GM18951 (cell line): ENCODE results near the gene GALNT16.

Source experiments
- POLR2A ChIP-seq: IDR thresholded peaks from 4 replicates; pipeline ENCODE4 v1.6.1; 2011; ENCODE audit warnings: mild to moderate bottlenecking; ENCODE audit not compliant: insufficient read length, insufficient read depth; ENCODE audit errors: extremely low read depth
- in situ Hi-C: fragments of 300-500 bp; cut with MboI; formaldehyde crosslinking; loops from one replicate; pipeline ENCODE4 v1.12.0; 2022; ENCODE audit warnings: low sequenced_read_pairs, mixed read lengths, inconsistent platforms; ENCODE audit not compliant: unreplicated experiment

The GALNT16 gene

DNA sequence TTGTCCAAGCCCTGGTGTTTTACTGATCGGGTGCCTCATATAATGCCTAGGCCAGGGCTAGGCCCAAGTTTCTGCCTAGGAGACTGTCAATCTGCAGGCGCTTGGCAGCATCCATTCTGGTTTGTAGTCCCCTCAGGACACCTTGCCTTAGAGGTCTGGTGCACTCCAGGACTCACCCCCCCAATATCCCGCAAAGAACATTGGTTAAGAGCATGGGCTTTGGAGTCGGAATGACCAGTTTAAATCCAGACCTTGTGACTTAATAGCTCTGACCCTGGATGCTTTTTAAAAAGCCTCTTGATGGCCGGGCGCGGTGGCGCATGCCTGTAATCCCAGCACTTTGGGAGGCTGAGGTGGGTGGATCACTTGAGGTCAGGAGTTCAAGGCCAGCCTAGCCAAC is 60.0 kb downstream of the GALNT16 start:
- in situ Hi-C loops: no loop called here
- no peak for TF ChIP-seq POLR2A

DNA sequence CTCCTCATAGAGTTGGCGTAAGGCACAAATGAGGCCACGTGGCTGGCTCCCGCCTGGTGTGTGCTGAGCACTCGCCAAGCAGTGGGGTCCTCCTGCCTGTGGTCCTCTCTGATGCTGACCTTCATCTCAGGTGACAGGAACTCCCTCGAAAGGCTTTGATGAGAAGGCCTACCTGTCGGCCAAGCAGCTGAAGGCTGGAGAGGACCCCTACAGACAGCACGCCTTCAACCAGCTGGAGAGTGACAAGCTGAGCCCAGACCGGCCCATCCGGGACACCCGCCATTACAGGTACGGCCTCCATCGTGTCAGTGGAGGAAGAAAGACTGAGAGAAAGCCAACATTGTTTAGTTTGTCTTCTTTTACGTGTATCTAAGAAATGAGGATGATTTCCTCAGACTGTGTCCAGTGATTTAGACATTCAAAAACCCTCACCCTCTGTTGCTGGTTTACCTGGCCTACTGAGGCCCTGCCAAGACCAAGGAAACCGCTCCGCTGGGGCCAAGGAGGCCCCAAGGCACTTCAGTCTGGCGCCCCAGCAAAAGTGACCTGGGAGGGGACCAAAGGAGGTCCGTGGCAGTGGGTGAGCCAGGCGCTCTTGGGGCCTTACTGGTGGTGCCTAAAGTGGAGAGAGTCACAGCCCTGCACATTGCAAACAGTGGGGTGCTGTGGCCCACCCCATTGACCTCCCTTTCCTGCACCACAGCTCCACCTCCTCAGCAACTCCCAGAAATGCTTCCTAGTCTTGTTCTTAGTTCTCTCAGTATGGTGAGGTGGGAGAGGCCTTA is 60.8 kb downstream of the GALNT16 start:
- in situ Hi-C loops: no loop called here
- TF ChIP-seq POLR2A: no peak

DNA sequence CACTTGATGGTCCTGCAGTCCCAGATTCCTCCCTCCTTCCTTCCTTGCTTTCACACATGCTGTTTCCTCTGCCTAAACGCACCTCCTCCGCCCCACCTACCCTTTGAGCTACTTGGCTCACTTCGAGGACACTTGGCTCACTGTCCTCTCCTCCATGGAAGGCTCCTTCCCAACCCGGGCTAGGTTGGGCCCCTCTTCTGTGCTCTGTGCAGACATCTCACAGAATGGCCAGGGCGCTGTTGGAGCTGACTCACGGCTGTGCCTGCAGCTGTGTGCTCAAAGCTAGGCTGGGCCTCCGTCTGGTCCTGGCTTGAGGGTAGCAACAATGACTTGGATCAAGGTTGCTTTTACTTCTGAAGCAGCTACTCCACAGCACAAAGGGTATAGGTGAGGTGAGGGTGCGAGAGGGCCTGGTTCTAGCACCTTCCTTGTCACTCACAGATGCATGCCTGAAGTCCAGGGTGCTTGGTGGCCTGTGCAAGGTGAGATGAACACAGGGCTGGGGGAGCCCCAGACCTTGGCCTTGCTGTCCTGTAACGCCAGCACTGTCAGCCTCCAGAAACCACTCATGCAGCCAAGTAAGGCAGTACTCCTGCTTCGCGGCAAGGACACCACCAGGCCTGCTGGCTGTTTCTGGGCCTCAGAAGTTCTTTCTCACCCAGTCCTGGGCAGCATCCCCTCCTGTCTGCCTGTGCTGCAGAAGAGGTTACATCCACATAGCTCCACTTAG is 61.8 kb downstream of the GALNT16 start:
- no peak for TF ChIP-seq POLR2A
- in situ Hi-C loops: no loop called here

DNA sequence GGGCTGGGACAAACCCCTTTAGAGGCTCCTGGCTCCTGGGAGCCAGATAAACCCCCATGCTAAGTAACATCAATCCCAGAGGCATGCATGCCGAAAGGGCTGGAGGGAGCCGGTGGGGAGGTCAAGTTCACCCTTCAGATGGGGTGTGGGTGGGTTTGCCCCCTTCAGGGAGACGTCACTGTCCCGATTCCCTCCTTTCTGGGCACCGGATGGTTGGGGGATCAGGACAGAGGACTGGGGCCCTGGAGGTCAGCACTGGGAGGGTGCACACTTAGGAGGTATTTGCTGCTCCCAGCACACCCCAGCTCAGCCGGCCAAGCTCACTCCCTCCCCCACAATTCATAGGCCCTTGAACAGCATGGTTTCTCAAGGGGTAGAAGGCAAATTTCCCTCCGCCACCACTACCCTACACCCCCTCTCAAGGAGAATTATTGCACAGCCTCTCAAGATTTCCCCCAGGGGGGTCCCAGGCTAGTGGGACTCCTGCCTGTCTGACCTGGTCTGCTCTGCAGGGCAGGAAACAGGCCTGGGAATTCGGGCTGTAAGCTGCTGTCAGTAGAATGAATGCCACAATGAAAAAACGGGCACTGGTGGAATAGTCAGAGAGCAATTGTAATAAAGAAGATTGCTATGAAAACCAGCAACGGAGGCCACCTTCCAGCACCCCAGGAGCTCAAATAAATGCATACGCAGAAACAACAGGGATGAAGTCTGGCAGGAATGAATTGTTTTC is 63.5 kb downstream of the GALNT16 start:
- TF ChIP-seq POLR2A: no peak
- in situ Hi-C loops: no loop called here

DNA sequence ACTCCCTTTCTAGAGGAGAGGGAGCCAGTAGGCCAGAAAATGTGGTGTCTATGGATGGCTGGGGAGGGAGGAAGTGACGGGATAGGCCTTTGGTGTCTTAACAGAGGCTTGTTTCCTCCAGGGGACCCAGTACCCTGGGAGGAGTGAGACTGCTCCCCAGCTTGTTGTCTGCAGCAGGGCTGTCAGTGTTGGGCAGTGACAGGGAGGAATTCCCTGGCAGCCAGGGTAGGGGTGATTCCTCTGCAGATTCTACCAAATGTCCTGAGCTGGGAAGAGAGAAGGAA is 64.0 kb downstream of the GALNT16 start:
- in situ Hi-C loops: no loop called here

DNA sequence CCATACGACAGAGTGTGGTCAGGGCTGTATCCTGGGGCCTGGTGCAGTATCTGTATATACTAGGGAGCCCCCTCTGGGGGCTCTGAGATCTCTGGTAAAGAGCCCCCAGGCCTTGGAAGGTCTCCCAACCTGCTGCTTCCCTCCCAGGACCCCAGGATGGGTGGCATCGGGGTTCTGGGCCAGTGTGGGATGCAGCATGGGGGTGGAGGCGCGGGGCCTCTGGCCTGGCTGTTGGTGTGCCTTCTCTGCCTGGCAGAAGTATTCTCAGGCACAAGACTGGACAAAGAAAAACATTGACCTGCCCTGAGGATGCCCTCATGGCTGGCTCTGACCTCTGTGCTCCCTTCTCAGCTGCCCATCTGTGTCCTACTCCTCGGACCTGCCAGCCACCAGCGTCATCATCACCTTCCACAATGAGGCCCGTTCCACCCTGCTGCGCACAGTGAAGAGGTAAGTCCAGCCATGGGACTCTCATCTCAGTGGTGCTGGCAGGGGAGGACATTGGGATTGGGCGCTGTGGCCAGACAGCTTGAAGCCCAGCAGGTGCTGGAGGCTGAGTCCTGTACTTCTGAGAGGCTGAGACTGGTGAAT is 64.5 kb downstream of the GALNT16 start:
- in situ Hi-C loops: no loop called here

More for the DNA sequence above, 64.0 kb downstream of the GALNT16 start:
- no peak for TF ChIP-seq POLR2A

DNA sequence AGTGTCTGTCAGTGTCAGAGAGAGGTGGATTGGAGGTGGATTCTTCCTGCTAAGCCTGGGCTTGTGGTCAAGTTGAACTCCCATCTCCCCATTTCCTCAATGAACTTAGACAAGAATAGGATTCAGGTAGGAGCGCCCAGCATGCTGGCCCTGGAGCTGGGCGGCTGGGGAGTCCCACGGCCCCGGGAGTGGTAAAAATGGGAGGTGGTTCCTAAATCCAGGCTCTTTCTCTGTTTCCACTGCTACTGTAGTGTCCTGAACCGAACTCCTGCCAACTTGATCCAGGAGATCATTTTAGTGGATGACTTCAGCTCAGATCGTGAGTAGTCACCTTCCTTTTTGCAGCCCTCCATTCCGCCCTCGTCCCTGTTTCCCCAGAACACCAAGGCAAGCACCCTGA is 65.1 kb downstream of the GALNT16 start:
- TF ChIP-seq POLR2A: no peak

More for the DNA sequence above, 64.5 kb downstream of the GALNT16 start:
- TF ChIP-seq POLR2A: no peak

DNA sequence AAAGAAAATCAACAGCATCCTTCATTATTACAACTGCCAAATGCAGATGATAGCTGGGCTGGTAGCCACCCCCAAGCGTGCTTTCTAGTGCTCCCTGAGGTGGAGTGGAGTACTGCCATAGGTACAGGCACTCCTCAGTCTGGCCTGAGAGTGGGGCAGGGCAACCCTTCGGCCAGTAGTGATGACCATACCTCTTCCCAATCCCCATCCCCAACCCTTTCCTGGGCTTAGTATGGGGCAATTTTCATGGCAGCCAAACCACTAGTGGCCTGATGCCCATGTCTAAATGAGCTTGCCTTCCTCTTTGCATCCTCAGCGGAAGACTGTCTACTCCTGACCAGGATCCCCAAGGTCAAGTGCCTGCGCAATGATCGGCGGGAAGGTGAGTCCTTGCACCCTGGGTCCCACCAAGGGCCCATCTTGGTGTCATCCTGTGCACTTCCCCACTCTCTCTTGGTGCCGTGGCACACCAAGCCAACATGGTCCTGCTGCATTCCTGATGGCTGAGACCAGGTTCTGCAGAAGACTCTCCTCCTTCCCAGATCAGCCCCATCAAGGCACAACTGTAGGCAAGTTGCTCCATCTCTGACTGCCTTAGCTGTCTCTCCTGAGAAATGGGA is 65.8 kb downstream of the GALNT16 start:
- in situ Hi-C loops: no loop called here
- no peak for TF ChIP-seq POLR2A

More for the DNA sequence above, 65.1 kb downstream of the GALNT16 start:
- in situ Hi-C loops: no loop called here

DNA sequence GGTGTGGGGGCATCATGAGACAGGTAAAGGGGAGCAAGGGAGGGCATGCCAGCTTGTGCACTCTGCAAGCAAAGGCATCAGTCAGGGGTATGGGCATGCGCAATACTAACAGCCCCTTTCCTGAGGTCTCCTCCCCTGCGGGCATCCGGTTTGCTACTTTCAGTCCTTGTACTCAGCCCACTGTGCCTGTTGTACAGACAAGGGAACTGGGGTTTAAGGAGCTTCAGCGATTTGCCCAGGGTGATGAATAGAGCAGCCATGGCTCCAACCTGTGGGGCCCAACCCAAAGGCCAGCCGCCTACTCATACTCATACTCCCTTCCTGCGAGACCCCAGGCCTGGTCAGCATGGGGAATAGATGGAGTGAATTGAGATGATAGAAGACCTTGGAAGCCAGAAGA is 66.7 kb downstream of the GALNT16 start:
- in situ Hi-C loops: no loop called here
- TF ChIP-seq POLR2A: no peak

DNA sequence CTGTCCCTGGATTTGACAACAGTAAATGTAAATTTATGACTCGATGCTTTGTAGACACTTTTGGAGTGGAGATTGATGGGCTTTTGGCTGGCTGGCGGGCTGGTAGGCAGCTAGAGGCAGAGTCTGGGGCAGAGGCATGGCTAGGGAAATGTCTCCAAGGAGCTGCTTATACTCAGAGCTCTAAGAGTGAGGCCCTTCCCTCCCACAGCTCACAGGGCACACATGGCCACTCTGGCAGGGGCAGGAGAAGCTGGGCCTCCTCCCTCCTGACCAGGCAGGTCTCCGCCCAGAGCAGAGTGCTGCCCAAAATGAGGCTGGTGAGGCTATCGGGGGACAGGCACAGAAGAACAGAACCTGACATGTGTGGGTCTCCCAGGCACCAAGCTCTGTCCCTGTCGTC is 67.5 kb downstream of the GALNT16 start:
- no peak for TF ChIP-seq POLR2A
- in situ Hi-C loops: no loop called here

DNA sequence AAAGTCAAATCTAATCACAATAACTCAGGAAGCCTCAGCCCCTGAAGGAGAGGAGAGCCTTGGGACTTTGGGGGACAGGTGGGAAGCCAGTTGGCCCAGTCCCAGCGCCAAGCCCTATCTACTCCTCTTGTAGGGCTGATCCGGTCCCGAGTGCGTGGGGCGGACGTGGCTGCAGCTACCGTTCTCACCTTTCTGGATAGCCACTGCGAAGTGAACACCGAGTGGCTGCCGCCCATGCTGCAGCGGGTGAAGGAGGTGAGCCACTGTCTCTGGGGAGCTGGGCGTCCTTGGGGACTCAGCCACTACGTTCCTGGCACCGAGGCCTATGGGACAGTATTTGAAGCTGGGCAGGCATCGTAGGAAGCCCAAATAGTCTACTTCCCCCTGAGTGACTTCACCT is 68.4 kb downstream of the GALNT16 start:
- in situ Hi-C loops: no loop called here
- TF ChIP-seq POLR2A: no peak

DNA sequence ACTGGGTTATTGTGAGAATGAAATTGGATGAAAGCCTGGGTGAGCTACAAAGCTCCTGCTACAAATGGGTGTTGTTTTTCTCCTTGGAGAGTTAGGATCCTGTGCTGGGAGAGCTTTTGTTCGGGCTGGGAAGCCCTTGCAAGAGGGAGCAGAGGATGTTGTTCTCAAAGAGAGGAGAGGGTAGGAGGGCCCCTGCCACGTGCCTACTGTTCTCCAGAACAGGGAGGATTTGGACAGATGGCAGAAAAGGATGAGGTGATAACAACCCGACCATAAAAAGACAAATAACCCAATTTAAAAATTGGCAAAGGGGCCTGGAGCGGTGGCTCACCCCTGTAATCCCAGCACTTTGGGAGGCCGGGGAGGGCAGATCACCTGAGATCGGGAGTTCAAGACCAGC is 68.8 kb downstream of the GALNT16 start:
- TF ChIP-seq POLR2A: no peak
- in situ Hi-C loops: no loop called here

DNA sequence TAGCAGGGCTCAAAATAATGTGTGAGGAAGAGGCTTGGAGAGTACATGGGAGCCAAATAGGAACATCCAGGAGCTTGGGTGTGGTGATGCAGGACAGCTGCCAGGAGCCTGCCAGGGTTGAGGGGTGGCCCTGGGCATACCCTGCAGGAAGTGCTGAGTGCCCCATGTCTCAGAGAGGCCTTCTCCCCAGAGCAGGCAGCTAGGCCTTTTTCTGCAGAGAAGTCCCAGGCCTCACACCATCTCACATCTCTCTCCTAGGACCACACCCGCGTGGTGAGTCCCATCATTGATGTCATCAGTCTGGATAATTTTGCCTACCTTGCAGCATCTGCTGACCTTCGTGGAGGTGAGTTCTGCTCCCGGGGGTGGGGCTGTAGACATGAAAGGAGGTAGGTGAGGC is 71.2 kb downstream of the GALNT16 start:
- in situ Hi-C loops: no loop called here
- no peak for TF ChIP-seq POLR2A
